ENCODE data around the gene ZNF469.

The ZNF469 gene

DNA sequence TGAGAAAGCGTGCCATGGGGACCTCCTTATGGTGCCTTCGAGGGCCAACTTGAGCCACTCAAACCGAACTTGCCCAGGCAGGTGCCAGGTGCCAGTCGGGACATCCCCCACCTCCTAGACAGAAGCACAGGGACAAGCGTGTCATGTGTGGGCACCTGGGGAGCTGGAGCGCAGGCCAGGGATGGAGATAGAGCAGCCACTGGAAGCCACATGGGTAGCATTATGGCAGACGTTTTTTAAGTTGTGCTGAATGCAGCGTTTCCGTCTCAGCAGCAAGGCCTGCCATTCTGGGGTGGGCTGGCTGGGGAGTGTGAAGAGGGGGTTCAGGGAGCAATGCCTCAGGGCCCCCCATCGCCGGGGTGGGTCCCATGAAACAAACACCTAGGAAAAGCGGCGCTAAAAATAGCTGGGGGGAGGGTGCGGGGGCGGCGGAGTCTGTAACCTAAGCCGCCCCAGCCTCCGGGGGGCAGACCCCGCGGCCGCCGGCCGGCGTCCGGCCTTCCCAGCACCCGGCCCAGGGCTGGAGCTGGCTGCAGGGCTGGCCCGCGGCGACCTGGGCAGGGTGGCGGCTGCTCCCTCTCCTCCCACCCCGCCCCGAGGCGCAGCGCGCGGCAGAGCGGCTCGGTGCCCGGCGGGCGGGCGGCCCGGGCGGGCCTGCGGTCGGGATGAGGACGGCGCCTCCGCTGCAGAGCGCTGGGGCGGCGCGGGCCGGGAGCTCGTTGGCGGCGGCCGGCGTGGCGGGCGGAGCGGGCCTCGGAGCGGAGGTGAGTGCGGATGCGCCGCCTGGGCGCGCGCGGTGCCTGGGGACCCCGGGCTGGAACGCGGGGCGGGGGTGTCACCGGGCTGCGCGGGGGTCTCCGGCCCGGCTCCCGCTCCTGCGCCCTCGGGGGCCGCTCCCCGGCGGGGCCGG is at the start of gene ZNF469:
ZNF469 (plus strand) TSS at position 469 of the 910 bp plus-strand sequence. CDS start 44,512 bp downstream, outside the sequence.
- DNase-seq, result no peak

DNA sequence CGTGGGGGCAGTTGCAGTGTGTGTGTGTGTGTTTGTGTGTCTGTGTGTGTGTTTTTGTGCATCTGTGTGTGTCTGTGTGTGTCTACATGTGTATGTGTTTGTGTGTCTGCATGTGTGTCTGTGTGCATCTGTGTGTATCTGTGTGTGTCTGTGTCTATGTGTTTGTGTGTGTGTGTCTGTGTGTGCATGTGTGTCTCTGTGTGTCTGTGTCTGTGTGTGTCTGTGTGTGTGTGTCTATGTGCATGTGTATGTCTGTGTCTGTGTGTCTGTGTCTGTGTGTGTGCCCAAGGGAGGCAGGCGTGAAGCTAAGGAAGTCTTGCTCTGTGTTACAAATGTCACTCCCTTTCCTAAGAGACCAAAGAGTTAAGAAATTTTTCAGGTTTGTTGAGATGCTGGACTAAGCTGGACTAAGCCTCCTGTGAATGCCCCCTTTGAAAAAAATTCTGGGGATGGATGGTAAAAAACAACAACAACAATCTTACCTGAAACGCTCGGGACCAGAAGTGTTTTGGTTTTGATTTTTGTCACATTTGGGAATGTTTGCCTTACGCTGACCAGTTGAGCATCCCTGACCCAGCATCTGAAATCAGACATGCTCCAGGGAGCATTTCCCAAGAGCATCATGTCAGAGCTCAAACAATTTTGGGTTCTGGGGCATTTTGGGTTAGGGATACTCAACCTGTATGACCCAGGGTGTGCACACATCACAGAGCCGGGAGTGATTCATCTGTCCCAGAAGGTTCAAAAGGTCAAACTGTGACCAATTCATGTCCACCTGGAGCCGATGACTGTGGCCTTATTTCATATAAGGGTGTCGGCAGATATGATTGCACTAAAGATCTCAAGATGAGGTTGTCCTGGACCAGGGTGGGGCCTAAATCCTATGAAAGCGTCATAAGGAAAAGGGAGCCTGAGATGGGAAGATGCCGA is 48.6 kb upstream of the ZNF469 start:
- no peak for DNase-seq

DNA sequence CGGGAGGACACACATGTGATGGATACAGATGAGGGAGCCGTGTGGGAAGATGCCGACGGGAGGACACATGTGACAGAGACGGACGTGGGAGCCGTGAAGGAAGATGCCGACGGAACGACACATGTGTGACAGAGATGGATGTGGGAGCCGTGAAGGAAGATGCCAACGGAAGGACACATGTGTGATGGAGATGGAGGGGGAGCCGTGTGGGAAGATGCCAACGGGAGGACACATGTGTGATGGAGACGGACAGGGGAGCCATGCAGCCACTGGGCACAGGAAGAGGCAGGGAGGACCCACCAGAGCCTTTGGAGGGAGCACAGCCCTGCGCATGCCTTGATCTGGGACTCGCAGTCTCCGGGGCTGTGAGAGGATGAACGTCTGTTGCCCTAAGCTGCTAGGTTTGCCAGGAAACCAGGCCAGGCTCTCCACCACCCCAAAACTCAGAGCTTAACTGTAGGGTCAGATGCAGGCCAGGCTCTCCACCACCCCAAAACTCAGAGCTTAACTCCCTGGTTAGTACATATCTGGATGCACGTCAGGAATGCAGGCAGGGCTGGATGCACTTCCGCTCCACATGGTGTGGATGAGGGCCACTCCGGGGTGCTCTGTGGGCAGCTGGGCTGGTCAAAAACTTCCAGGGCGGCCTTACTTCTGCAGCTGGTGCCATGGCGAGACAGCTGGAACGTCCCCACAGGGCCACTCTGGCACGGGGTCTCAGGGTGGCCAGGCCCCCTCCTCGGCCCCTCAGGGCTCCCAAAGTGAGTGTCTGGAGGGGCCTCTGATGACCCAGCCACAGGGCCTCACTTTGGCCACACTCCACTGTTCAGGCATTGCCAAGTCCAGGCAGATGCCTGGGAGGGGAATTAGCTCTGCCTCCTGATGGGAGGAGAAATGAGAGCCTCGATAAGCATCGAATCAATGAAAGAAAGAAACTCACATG is 47.7 kb upstream of the ZNF469 start:
- DNase-seq, result no peak

DNA sequence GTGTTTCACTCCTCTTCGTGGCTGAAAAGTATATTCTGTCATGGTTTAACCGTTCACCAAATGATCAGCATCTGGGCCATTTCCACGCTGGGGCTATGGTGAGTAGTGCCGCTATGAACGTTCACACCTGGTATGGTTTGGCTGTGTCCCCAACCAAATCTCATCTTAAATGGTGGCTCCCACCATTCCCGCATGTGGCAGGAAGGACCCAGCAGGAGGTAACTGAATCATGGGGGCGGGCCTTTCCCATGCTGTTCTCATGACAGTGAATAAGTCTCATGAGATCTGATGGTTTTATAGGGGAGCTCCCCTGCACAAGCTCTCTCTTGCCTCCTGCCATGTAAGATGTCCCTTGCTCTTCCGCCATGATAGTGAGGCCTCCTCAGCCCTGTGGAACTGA is 45.7 kb upstream of the ZNF469 start:
- DNase-seq, result no peak

DNA sequence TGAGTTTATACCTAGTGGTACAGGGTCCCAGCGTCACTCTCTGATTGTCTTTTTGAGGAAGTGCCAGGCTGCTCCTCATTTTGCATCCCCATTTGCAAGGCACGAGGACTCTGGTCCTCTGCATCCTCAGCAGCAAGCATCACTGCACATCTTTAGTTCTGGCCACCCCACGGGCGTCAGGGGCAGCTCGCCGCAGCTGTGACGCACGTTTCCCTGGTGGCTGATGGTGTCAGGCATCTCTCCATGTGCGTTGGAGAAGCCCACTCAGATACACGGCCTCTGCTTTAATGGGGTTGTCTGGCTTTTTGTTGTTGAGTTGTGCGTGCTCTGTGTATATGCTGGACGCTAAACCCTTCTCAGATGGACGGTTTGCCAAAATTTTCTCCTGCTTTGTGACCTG is 45.2 kb upstream of the ZNF469 start:
- no peak for DNase-seq

DNA sequence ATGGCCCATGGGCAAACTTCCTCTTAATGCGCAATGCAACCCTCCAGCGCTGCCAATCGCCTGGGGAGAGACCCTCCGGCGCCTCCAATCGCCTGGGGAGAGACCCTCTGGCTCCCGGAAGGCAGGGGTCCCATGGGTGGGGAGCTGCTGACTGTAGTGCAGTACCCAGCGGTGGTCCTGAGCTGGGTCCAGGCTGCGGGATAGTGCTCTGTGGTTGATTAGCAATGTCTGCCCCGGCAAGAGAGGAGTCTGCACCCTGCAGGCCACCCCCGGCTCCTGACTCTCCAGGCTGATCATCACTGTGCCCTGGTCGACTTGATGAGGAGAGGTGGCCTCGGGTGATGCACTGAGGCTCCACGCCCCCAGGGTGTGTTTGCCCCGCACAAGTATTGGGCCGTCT is 44.6 kb upstream of the ZNF469 start:
- no peak for DNase-seq

DNA sequence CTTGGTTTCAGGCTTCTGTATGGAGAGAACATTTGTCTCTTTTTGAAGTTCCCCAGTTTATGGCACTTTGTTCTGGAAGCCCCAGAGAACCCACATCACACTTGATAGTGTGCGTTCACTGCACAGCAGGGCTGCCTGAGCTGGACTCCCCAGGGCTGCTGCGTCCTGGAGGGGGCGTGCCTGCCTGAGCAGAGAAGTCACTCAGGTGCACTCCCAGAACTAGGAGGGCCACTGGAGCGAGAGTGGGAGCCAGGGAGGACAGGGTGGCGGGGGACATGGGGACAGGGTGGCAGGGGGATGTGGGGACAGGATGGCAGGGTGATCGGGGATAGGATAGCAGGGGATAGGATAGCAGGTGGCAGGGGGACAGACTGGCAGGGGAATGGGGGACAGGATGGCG is 43.9 kb upstream of the ZNF469 start:
- DNase-seq, result no peak

GRCh38 chr16:88339930-88340754 is 42.6 kb upstream of the ZNF469 start:
- no peak for DNase-seq

DNA sequence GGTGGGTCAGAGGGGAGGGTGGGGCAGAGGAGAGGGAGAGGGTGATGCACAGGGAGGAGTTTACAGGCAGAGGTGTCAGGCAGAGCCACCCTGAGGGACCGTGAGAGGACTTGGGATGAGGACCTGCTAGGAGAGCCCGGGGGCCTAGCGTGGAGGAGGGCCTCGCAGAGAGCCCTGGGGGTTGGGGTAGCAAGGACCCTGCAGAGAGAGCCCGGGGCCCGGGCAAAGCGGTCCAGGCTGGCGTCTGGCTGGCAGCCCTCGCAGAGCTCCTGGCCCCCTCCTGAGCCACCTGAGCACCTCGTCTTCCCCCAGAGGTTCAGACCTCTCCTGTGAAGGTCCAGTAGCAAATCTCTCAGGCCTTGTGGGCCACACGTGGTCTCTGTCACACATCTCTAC is 42.0 kb upstream of the ZNF469 start:
- DNase-seq, result no peak

DNA sequence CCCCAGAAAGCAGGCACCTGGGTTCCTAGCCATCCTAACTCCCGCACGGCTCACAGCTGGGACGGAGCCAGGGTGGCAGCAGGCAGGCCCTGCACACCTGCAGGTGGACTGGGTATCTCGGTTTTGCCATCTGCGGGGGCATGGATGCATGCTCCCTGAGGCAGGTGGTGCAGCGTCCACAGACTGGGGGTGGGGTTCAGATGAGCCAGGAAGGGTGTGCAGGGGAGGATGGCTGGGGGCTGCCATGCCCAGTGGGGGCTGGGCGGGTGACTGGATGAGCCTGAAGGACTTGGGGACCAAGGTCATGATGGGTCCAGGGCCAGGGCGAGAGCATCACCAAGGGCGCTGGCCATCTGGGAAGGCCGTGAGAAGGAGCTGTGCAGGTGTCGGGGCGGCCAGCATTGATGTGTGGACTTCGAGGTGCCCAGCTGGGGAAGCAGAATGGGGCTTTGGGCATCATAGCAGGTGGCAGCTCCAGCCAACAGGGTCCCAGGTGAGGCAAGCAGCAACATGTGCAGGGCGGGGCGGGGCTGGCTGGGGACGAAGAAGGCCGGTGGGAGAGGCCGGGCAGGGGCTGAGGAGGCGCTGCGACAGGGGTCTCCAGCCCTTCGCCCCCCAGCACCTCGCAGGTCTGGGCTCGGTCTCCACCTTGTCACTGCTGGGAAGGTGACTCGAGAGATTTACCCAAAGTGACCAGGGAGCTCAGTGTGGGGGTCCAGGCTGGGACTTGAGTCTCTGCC is 41.0 kb upstream of the ZNF469 start:
- DNase-seq, result no peak

GRCh38 chr16:88342491-88342890 is 40.3 kb upstream of the ZNF469 start:
- DNase-seq, result no peak

GRCh38 chr16:88343271-88343791 is 39.4 kb upstream of the ZNF469 start:
- no peak for DNase-seq

- DNase-seq, result no peak
Measured at GRCh38 chr16:88344411-88345030, 38.2 kb upstream of the ZNF469 start.

- DNase-seq, result no peak
Measured at GRCh38 chr16:88345031-88345720, 37.6 kb upstream of the ZNF469 start.

DNA sequence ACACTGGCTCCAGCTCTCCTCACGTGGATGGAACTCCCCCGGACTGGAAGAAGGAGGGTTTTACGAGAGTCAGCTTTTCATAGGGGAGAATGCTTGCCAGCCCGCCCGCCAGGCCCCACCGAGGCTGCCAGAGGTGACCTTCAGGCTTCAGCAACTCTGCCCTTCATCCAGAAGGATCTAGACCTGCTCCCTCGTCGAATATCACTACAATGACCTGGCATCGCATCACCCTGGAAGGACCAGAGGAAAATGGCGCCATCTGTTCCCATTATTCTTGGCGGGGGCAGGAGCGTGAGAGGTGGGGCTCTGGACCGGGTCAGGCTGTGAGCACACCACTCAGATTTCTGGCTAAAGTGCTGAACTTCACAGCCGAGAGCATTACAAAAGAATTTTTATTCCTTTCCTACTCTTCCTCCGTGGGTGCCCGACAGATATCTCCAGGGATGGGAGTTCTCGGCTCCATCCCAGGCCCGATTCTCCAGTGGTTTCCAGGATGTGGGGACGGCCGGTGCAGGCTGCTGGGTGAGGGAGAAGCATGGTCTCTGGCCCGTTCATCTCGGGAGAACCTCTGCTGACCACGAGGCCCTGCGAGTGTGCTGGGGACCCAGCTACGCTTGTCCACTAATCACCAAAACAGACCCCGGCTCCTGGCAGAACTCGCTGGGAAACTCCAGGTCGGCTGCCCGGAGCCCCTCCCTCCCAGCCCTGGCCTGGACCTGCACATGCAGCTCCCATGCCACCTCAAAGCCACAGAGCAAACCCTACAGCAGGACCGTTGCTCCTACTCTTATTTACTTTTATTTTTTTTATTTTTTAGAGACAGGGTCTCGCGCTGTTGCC is 36.8 kb upstream of the ZNF469 start:
- DNase-seq, result no peak

GRCh38 chr16:88346680-88347505 is 35.9 kb upstream of the ZNF469 start:
- no peak for DNase-seq

DNA sequence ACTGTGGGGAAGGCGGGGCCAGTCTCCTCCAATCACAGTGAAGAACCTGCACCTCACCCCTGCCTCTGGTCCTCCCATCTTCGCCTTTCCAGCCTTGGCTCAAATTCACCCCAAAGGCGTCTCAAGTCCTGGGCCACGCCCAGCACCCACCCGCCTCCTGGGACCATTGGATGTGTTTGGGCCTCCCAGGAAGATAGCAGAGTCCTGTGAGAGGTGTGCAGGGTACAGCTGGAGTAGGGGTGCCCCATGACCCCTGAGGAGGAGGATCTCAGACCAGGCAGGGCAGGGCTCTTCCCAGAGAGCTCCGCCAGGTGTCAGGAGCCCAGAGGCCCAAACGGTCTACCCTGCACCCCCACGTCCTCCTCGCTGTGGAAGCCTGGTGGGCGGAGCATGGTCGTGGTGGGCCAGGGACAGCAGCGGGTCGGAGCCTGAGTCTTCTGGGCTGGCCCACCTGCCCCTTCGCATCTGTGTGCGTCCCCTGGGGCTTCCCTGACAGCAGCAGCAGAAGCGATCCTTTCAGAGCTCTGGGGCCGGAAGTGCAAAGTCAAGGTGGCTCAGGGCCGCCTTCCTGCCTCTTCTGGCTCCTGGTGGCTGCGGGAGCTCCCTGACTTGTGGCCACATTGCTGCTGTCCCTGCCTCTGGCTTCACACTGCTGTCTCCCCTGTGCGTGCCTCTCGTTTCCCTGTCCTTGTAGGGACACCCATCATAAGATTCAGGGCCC is 34.9 kb upstream of the ZNF469 start:
- no peak for DNase-seq
